ENCODE results near the gene NFIB. TPM values are rescaled to one million over a fixed set of nuclear protein-coding genes. Genes with fewer than 3 reads are reported as not detected.
A peak's percentile ranks its signal among the peaks of the same experiment; 100 is the strongest.

Gene NFIB
- total and polyA plus RNA-seq, 2 of the 8 experiments (the other 6 are each of a cell fraction or from before 2014, with no cell fraction given) = 2.6 to 13.1 TPM

DNA sequence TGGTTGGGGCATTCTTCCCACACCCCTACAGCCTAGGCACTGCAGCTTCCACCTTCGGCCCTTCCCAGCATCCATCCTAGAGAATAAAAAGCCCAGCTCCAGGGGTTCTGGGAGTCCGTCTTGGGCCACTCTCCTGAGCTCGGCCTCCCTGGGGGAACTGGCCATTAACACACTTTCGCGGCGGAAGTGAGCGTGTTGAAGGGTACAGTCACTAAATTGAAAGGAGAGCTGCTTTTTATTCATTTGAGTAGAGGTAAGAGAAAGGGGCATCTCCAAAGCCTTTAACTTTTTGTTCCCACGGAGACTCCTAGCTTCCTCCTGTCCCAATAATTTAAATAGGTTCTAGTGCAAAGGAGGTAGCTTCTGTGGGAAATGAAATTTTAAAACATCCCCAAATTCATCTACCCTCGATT is 31.0 kb upstream of the NFIB start:
- Histone ChIP-seq H3K27ac (ENCODE audit: low read depth, low read length) (no peak overlapping the region), H3K79me2 (ENCODE audit: control insufficient read depth in 1 of 2, insufficient read depth in 2 of 2, low read length in 2 of 2) (no peaks in the 10 kb centered on the region), H4K20me1 (replicated peaks in 1 of 2; ENCODE audit: control insufficient read depth in 1 of 2, insufficient read depth in 2 of 2, low read length in 2 of 2) (no peaks in the 10 kb centered on the region), H4K5ac (ENCODE audit: insufficient read length, low read depth, low read length) (no peak overlapping the region), H3K56ac (replicated peaks; ENCODE audit: insufficient read length, low read depth, low read length) (no peak overlapping the region), H2AFZ (ENCODE audit: low read length) (no peak overlapping the region), H3K14ac (ENCODE audit: insufficient read length) (no peak overlapping the region), H2BK5ac (ENCODE audit: low read depth, low read length) (no peak overlapping the region), H2BK15ac (ENCODE audit: low read length) (no peak overlapping the region), H3K4me3 (ENCODE audit: extremely low read depth in 1 of 4, insufficient read depth in 2 of 4, low read depth in 3 of 4, low read length in 4 of 4) (peak overlapping the region; percentile 58 to 70 (median 64)), H4K8ac (ENCODE audit: extremely low read depth, insufficient read depth, low read length) (no peak overlapping the region), H2BK12ac (ENCODE audit: low read depth, low read length) (peak overlapping the region; percentile 93; the same call in 1 of the 2 replicates), H3K23ac (ENCODE audit: insufficient read length) (no peak overlapping the region), H3K4ac (replicated peaks; ENCODE audit: insufficient read length, low read depth, low read length) (no peak overlapping the region), H3K18ac (ENCODE audit: extremely low read depth, low read length) (no peak overlapping the region), H3K27me3 (replicated peaks in 1 of 4; ENCODE audit: control insufficient read depth in 3 of 4, extremely low read depth in 1 of 4, insufficient read depth in 3 of 4, low read length in 3 of 4) (peaks cover 11 to 55% (median 43%) of the 10 kb centered on the region in 4 experiments), H3K79me1 (ENCODE audit: low read depth, low read length) (no peaks in the 10 kb centered on the region), H3K4me2 (ENCODE audit: insufficient read depth in 1 of 2, low read depth in 2 of 2, low read length in 2 of 2) (peak overlapping the region; percentile 93 to 95), H3K4me1 (replicated peaks in 1 of 4; ENCODE audit: control insufficient read depth in 3 of 4, insufficient read depth in 4 of 4, low read length in 3 of 4) (peaks cover 18 to 30% (median 24%) of the 10 kb centered on the region in 4 experiments), H3K9me3 (ENCODE audit: insufficient read depth in 2 of 2, low read depth in 1 of 2, low read length in 1 of 2) (no peaks in the 10 kb centered on the region; a peak in 1 of 4 replicates), H3K36me3 (ENCODE audit: control insufficient read depth in 2 of 4, insufficient read depth in 4 of 4, low read length in 3 of 4) (no peaks in the 10 kb centered on the region), H4K91ac (replicated peaks; ENCODE audit: insufficient read length, low read length) (no peak overlapping the region), H2BK20ac (ENCODE audit: low read length) (no peak overlapping the region), H3K9ac (replicated peaks in 1 of 4; ENCODE audit: extremely low read depth in 1 of 4, low read depth in 3 of 4, low read length in 3 of 4) (no peak overlapping the region), H3K23me2 (ENCODE audit: low read depth, low read length) (peaks cover 39% of the 10 kb centered on the region), H2AK5ac (ENCODE audit: low read depth, low read length) (no peak overlapping the region), H2BK120ac (replicated peaks; ENCODE audit: low read depth, low read length) (no peak overlapping the region)
- CTCF ChIA-PET (ENCODE audit: partially characterized antibody) = interaction anchor here (0.7 to 2.4 kb wide), 7 partner anchors 8 to 993 kb away, joined by 3 to 9 read pairs (median 3); no protein-coding TSS in a partner anchor
- DNase-seq (ENCODE audit: low read depth in 1 of 2, low spot score in 2 of 2) (no peak), FAIRE-seq (no peak)
- WGBS, 2 experiments (ENCODE audit: extremely low coverage in 1 of 2, insufficient coverage in 1 of 2, insufficient read length in 1 of 2, insufficient replicate concordance in 2 of 2, low coverage in 1 of 2, low lambda C conversion rate in 2 of 2, missing lambda C conversion rate in 1 of 2) = 2% methylated on average over 9 of the region's 9 CpGs; no CpG with 5 or more reads in 1 of the 2 experiments
- TF ChIP-seq TCF12 (IDR thresholded peaks at IDR 0.05; ENCODE audit: low read depth, low read length) (no peak), HDAC2 (IDR thresholded peaks at IDR 0.05; ENCODE audit: borderline replicate concordance in 1 of 2, low read depth in 2 of 2, low read length in 2 of 2) (0 out of 4 replicates have a peak, but pooled peaks of 1 of the 2 experiments have one; percentile 51), EGR1 (IDR thresholded peaks at IDR 0.05; ENCODE audit: borderline replicate concordance, low read depth, low read length) (0 out of 2 replicates have a peak, but pooled peaks have one; percentile 14), YY1 (IDR thresholded peaks at IDR 0.05; ENCODE audit: low read depth, low read length) (0 out of 2 replicates have a peak, but pooled peaks have one; percentile 28), BACH1 (IDR thresholded peaks at IDR 0.05; ENCODE audit: low read length) (no peak)
- POLR2A ChIA-PET (ENCODE audit: partially characterized antibody) = interaction anchor here (0.5 to 3.3 kb wide), 8 partner anchors 9 to 154 kb away, joined by 3 to 20 read pairs (median 4); no protein-coding TSS in a partner anchor
